H9 (cell line): ENCODE data around the gene CFAP69. TPM values are rescaled to one million over a fixed set of nuclear protein-coding genes. Genes with fewer than 3 reads are reported as not detected.
A peak's percentile ranks its signal among the peaks of the same experiment; 100 is the strongest.

Experiments used
- DNase-seq: peaks from one replicate; pipeline ENCODE4 v3.0.0-alpha.2; 2017
- H2AFZ ChIP-seq: one replicate; pipeline ENCODE4 v1.6.1; 2013; ENCODE audit warnings: mild to moderate bottlenecking, low read length, control low read depth, moderate library complexity
- H2AK5ac ChIP-seq: 2 replicates; pipeline ENCODE4 v1.6.1; 2013; ENCODE audit warnings: low read length, control low read depth, mixed read lengths; ENCODE audit not compliant: insufficient read length
- H2BK120ac ChIP-seq: one replicate; pipeline ENCODE4 v1.6.1; 2013; ENCODE audit warnings: low read depth, mild to moderate bottlenecking, low read length, control low read depth, inconsistent platforms; ENCODE audit not compliant: poor library complexity, severe bottlenecking
- H2BK12ac ChIP-seq: 2 replicates; pipeline ENCODE4 v1.6.1; 2013; ENCODE audit warnings: low read length, control low read depth, mixed read lengths, low read depth; ENCODE audit not compliant: insufficient read length
- H2BK15ac ChIP-seq: 2 replicates; pipeline ENCODE4 v1.6.1; 2013; ENCODE audit warnings: low read depth, low read length, control low read depth
- H2BK20ac ChIP-seq: one replicate; pipeline ENCODE4 v1.6.1; 2013; ENCODE audit warnings: low read depth, mild to moderate bottlenecking, low read length, control low read depth, inconsistent platforms; ENCODE audit not compliant: poor library complexity, severe bottlenecking
- H2BK5ac ChIP-seq: 2 replicates; pipeline ENCODE4 v1.6.1; 2013; ENCODE audit warnings: low read length, control low read depth, mixed read lengths; ENCODE audit not compliant: insufficient read length
- H3K14ac ChIP-seq: 2 replicates; pipeline ENCODE4 v1.6.1; 2013; ENCODE audit warnings: low read length, control low read depth; ENCODE audit not compliant: insufficient read depth
- H3K18ac ChIP-seq: 2 replicates; pipeline ENCODE4 v1.6.1; 2013; ENCODE audit warnings: low read depth, mild to moderate bottlenecking, mixed read lengths, low read length, control low read depth; ENCODE audit not compliant: insufficient read length
- H3K23ac ChIP-seq: 2 replicates; pipeline ENCODE4 v1.6.1; 2013; ENCODE audit warnings: low read length, control low read depth, mixed read lengths, low read depth; ENCODE audit not compliant: insufficient read length
- H3K23me2 ChIP-seq: 2 replicates; pipeline ENCODE4 v1.6.1; 2013; ENCODE audit warnings: low read depth, mild to moderate bottlenecking, mixed read lengths, low read length, control low read depth; ENCODE audit not compliant: insufficient read length, poor library complexity, severe bottlenecking
- H3K27ac ChIP-seq: 2 replicates; pipeline ENCODE4 v1.5.1; 2013; ENCODE audit warnings: low read length, control low read depth, mixed read lengths, low read depth; ENCODE audit not compliant: insufficient read length
- H3K27me3 ChIP-seq: 2 replicates; pipeline ENCODE4 v1.6.1; 2013; ENCODE audit warnings: low read length, control low read depth, inconsistent platforms; ENCODE audit not compliant: insufficient read depth
- H3K4ac ChIP-seq: 2 replicates; pipeline ENCODE4 v1.6.1; 2013; ENCODE audit warnings: low read depth, mild to moderate bottlenecking, control low read depth, inconsistent platforms, low read length, moderate library complexity
- H3K4me1 ChIP-seq: 2 replicates; pipeline ENCODE4 v1.6.1; 2013; ENCODE audit warnings: low read length, control low read depth, inconsistent platforms; ENCODE audit not compliant: insufficient read depth
- H3K4me2 ChIP-seq: 2 replicates; pipeline ENCODE4 v1.6.1; 2013; ENCODE audit warnings: low read length, control low read depth, mixed read lengths; ENCODE audit not compliant: insufficient read length, insufficient read depth
- H3K56ac ChIP-seq: 2 replicates; pipeline ENCODE4 v1.6.1; 2013; ENCODE audit warnings: low read depth, mild to moderate bottlenecking, mixed read lengths, low read length, control low read depth; ENCODE audit not compliant: insufficient read length
- H3K79me1 ChIP-seq: 2 replicates; pipeline ENCODE4 v1.6.1; 2013; ENCODE audit warnings: low read depth, mild to moderate bottlenecking, moderate library complexity, low read length, control low read depth, inconsistent platforms; ENCODE audit not compliant: insufficient read depth, poor library complexity, severe bottlenecking
- H3K79me2 ChIP-seq: 2 replicates; pipeline ENCODE4 v1.6.1; 2013; ENCODE audit warnings: low read length, control low read depth, inconsistent platforms; ENCODE audit not compliant: insufficient read depth
- H3K9ac ChIP-seq: 2 replicates; pipeline ENCODE4 v1.6.1; 2013; ENCODE audit warnings: low read length, control low read depth, mixed read lengths; ENCODE audit not compliant: insufficient read length; ENCODE audit errors: extremely low read depth
- H3K9me3 ChIP-seq: one replicate; pipeline ENCODE4 v1.6.1; 2013; ENCODE audit warnings: low read depth, low read length, inconsistent platforms; ENCODE audit not compliant: control insufficient read depth
- H3T11ph ChIP-seq: one replicate; pipeline ENCODE4 v1.6.1; 2013; ENCODE audit warnings: mild to moderate bottlenecking, low read length, control low read depth, inconsistent platforms
- H4K20me1 ChIP-seq: one replicate; pipeline ENCODE4 v1.6.1; 2013; ENCODE audit not compliant: control insufficient read depth, insufficient read length, insufficient read depth
- H4K5ac ChIP-seq: 2 replicates; pipeline ENCODE4 v1.6.1; 2013; ENCODE audit warnings: low read depth, mild to moderate bottlenecking, mixed read lengths, low read length, control low read depth; ENCODE audit not compliant: insufficient read length
- H4K8ac ChIP-seq: replicated peaks from 2 replicates; pipeline ENCODE4 v1.6.1; 2013; ENCODE audit warnings: low read length, control low read depth, mixed read lengths, low read depth; ENCODE audit not compliant: insufficient read length
- H4K91ac ChIP-seq: 2 replicates; pipeline ENCODE4 v1.6.1; 2013; ENCODE audit warnings: low read depth, mild to moderate bottlenecking, moderate library complexity, mixed read lengths, low read length, control low read depth; ENCODE audit not compliant: insufficient read length
- H3K27ac Mint-ChIP-seq, 3 experiments: 2 replicates in 2 of 3; 3 replicates in 1 of 3; pipeline ENCODE4 v1.8.0; 2020 to 2021; ENCODE audit warnings: mixed read lengths in 3 of 3, mild to moderate bottlenecking in 1 of 3, moderate library complexity in 1 of 3
- H3K27me3 Mint-ChIP-seq: 2 replicates; pipeline ENCODE4 v1.8.0; 2021; ENCODE audit warnings: low read depth, mild to moderate bottlenecking, moderate library complexity, mixed read lengths
- H3K36me3 Mint-ChIP-seq, 3 experiments: 2 replicates in 2 of 3; 3 replicates in 1 of 3; pipeline ENCODE4 v1.8.0; 2020 to 2021; ENCODE audit warnings: low read depth in 3 of 3, mixed read lengths in 3 of 3; ENCODE audit not compliant: insufficient read depth in 1 of 3
- H3K4me1 Mint-ChIP-seq, 2 experiments: 2 replicates each; pipeline ENCODE4 v1.8.0; 2020; ENCODE audit warnings: mixed read lengths in 2 of 2
- H3K4me3 Mint-ChIP-seq, 2 experiments: 2 replicates in 1 of 2; 3 replicates in 1 of 2; pipeline ENCODE4 v1.8.0; 2020 to 2021; ENCODE audit warnings: mild to moderate bottlenecking in 2 of 2, mixed read lengths in 2 of 2, moderate library complexity in 1 of 2
- H3K9me3 Mint-ChIP-seq, 2 experiments: 2 replicates in 1 of 2; 3 replicates in 1 of 2; pipeline ENCODE4 v1.8.0; 2020; ENCODE audit warnings: mild to moderate bottlenecking in 2 of 2, mixed read lengths in 2 of 2, moderate library complexity in 1 of 2
- WGBS: extraction: QIAGEN DNeasy Blood & Tissue Kit; methylation state at CpG from one replicate; pipeline ENCODE4 v1.1.7; 2013; ENCODE audit warnings: missing lambda C conversion rate, low lambda C conversion rate, mixed read lengths; ENCODE audit not compliant: insufficient read length; ENCODE audit errors: extremely low coverage; 5-methylcytosine and 5-hydroxymethylcytosine counted together
- total RNA-seq: library from RNA; stranded (reverse); gene quantifications from 2 replicates; pipeline ENCODE4 v1.2.1, GENCODE V29; 2021
- TF ChIP-seq, protein P1 (sequence below): fragments of 200-600 bp; sonication (generic); conservative IDR thresholded peaks from 3 replicates; pipeline ENCODE4 v1.8.0; 2021; ENCODE audit warnings: antibody characterized with exemption, mild to moderate bottlenecking

The CFAP69 gene
- total RNA-seq, 1 experiment from 2014 or later = 2.9 TPM

GRCh38 chr7:90345595-90346335 lies 100.8 kb downstream of the CFAP69 start:
- no peak overlapping the region for H3K27ac ChIP-seq

More at GRCh38 chr7:90345595-90346335, 100.8 kb downstream of the CFAP69 start:
- peak overlapping the region; percentile 42 to 99 (median 94) for H3K27ac Mint-ChIP-seq
- Histone ChIP-seq H3K9me3 (no peaks in the 10 kb centered on the region), H3K79me1 (no peaks in the 10 kb centered on the region), H3T11ph (no peak overlapping the region), H2AFZ (peak overlapping the region; percentile 60), H2BK120ac (no peak overlapping the region), H4K5ac (no peak overlapping the region), H2BK15ac (no peak overlapping the region), H4K91ac (no peak overlapping the region), H2BK5ac (no peak overlapping the region), H4K8ac (no peak overlapping the region), H4K20me1 (no peaks in the 10 kb centered on the region), H2BK20ac (no peak overlapping the region), H3K56ac (no peak overlapping the region), H3K4ac (no peak overlapping the region), H3K4me1 (no peaks in the 10 kb centered on the region), H2BK12ac (no peak overlapping the region), H3K14ac (no peak overlapping the region), H3K23ac (no peak overlapping the region), H3K4me2 (peak overlapping the region; percentile 88), H3K18ac (no peak overlapping the region), H3K9ac (peak overlapping the region; percentile 68), H3K79me2 (peaks cover 2% of the 10 kb centered on the region; the same call in 1 of the 2 replicates), H3K27me3 (no peaks in the 10 kb centered on the region), H3K23me2 (peaks cover 5% of the 10 kb centered on the region), H2AK5ac (no peak overlapping the region)
- peaks cover 7 to 12% of the 10 kb centered on the region in 2 experiments for H3K4me1 Mint-ChIP-seq
- TF ChIP-seq, protein P1, sequence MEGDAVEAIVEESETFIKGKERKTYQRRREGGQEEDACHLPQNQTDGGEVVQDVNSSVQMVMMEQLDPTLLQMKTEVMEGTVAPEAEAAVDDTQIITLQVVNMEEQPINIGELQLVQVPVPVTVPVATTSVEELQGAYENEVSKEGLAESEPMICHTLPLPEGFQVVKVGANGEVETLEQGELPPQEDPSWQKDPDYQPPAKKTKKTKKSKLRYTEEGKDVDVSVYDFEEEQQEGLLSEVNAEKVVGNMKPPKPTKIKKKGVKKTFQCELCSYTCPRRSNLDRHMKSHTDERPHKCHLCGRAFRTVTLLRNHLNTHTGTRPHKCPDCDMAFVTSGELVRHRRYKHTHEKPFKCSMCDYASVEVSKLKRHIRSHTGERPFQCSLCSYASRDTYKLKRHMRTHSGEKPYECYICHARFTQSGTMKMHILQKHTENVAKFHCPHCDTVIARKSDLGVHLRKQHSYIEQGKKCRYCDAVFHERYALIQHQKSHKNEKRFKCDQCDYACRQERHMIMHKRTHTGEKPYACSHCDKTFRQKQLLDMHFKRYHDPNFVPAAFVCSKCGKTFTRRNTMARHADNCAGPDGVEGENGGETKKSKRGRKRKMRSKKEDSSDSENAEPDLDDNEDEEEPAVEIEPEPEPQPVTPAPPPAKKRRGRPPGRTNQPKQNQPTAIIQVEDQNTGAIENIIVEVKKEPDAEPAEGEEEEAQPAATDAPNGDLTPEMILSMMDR = no peak
- WGBS = no CpG with 5 or more reads among the region's 18 CpGs
- peaks cover 0 to 2% (median 0%) of the 10 kb centered on the region in 3 experiments; a peak in 2 of 7 replicates for H3K36me3 Mint-ChIP-seq
- H3K4me3 Mint-ChIP-seq = peak overlapping the region; percentile 97 to 98
- no peaks in the 10 kb centered on the region; a peak in 1 of 5 replicates for H3K9me3 Mint-ChIP-seq
- no peak for DNase-seq
- no peaks in the 10 kb centered on the region; the same call in 1 of the 2 replicates for H3K27me3 Mint-ChIP-seq
